CD14-positive monocyte (primary cell): Measurements from ENCODE around the gene TMED10. TPM values are rescaled to one million over a fixed set of nuclear protein-coding genes. Genes with fewer than 3 reads are reported as not detected.
A peak's percentile ranks its signal among the peaks of the same experiment; 100 is the strongest.

Experiments
- DNase-seq, 3 donors: peaks; one replicate each; pipeline ENCODE4 v3.0.0-alpha.2; 2011 to 2022
- H2AFZ ChIP-seq: 2 replicates; pipeline ENCODE4 v1.6.0; 2012; ENCODE audit warnings: mild to moderate bottlenecking, low read depth, low read length, inconsistent platforms; ENCODE audit not compliant: insufficient read depth, poor library complexity, severe bottlenecking
- H3K27ac ChIP-seq, 2 donors: 1 replicate in 1 of 2; 2 replicates in 1 of 2; pipeline ENCODE4 v1.5.1; 2012 to 2013; ENCODE audit warnings: low read length in 2 of 2, control low read depth in 1 of 2, inconsistent platforms in 1 of 2, low read depth in 1 of 2, mild to moderate bottlenecking in 1 of 2
- H3K27me3 ChIP-seq, 2 donors: one replicate each; pipeline versions ENCODE4 v1.6.0 to v1.6.1; 2011 to 2013; ENCODE audit warnings: low read length in 2 of 2; ENCODE audit not compliant: control insufficient read depth in 2 of 2, insufficient read depth in 2 of 2
- H3K36me3 ChIP-seq, 2 donors: replicated peaks in 1 of 2; 1 replicate in 1 of 2; 2 replicates in 1 of 2; pipeline versions ENCODE4 v1.5.1 to v1.6.1; 2012 to 2013; ENCODE audit warnings: low read length in 2 of 2, control low read depth in 1 of 2, inconsistent platforms in 1 of 2, mild to moderate bottlenecking in 1 of 2; ENCODE audit not compliant: insufficient read depth in 2 of 2, control insufficient read depth in 1 of 2
- H3K4me1 ChIP-seq, 2 donors: 1 replicate in 1 of 2; 2 replicates in 1 of 2; pipeline versions ENCODE4 v1.5.1 to v1.6.1; 2012 to 2013; ENCODE audit warnings: low read length in 2 of 2, control low read depth in 1 of 2, inconsistent platforms in 1 of 2, mild to moderate bottlenecking in 1 of 2, moderate library complexity in 1 of 2; ENCODE audit not compliant: insufficient read depth in 2 of 2, control insufficient read depth in 1 of 2
- H3K4me2 ChIP-seq: replicated peaks from 2 replicates; pipeline ENCODE3; 2012; ENCODE audit warnings: low read length, moderate library complexity, mild to moderate bottlenecking; ENCODE audit not compliant: poor library complexity, severe bottlenecking; ENCODE audit errors: extremely low read depth
- H3K4me3 ChIP-seq, 3 experiments: fragments of 200-600 bp in 1 of 3; sonication (generic) in 1 of 3; replicated peaks in 1 of 3; 1 replicate in 2 of 3; 2 replicates in 1 of 3; pipeline ENCODE4 v1.5.1; 2011 to 2013; ENCODE audit warnings: low read length in 3 of 3, mild to moderate bottlenecking in 3 of 3, control low read depth in 2 of 3, low read depth in 2 of 3, inconsistent platforms in 1 of 3, moderate library complexity in 1 of 3
- H3K79me2 ChIP-seq: 2 replicates; pipeline ENCODE4 v1.6.0; 2012; ENCODE audit warnings: mild to moderate bottlenecking, control low read depth, inconsistent platforms, low read length, moderate library complexity; ENCODE audit not compliant: insufficient read depth
- H3K9ac ChIP-seq: 2 replicates; pipeline ENCODE4 v1.6.0; 2017; ENCODE audit warnings: low read length, mild to moderate bottlenecking; ENCODE audit not compliant: insufficient read depth, poor library complexity, severe bottlenecking
- H3K9me3 ChIP-seq, 2 donors: replicated peaks in 1 of 2; 1 replicate in 1 of 2; 2 replicates in 1 of 2; pipeline versions ENCODE4 v1.5.1 to v1.6.1; 2012 to 2013; ENCODE audit warnings: low read length in 2 of 2, control low read depth in 1 of 2; ENCODE audit not compliant: control insufficient read depth in 1 of 2, insufficient read depth in 1 of 2
- H4K20me1 ChIP-seq: 2 replicates; pipeline ENCODE4 v1.6.0; 2012; ENCODE audit warnings: mild to moderate bottlenecking, low read length, control low read depth, moderate library complexity; ENCODE audit not compliant: insufficient read depth
- H3K27ac Mint-ChIP-seq, 7 donors: one replicate each; pipeline ENCODE4 v1.8.0; 2020; ENCODE audit warnings: mild to moderate bottlenecking in 7 of 7, mixed read lengths in 7 of 7, moderate library complexity in 6 of 7, inconsistent platforms in 2 of 7
- H3K27me3 Mint-ChIP-seq, 3 donors: one replicate each; pipeline ENCODE4 v1.8.0; 2021 to 2022; ENCODE audit warnings: low read depth in 3 of 3, mild to moderate bottlenecking in 3 of 3, mixed read lengths in 3 of 3, moderate library complexity in 3 of 3, inconsistent platforms in 1 of 3
- H3K36me3 Mint-ChIP-seq, 2 donors: one replicate each; pipeline ENCODE4 v1.8.0; 2020; ENCODE audit warnings: mixed read lengths in 2 of 2, inconsistent platforms in 1 of 2, mild to moderate bottlenecking in 1 of 2
- H3K4me1 Mint-ChIP-seq: one replicate; pipeline ENCODE4 v1.8.0; 2020; ENCODE audit warnings: mild to moderate bottlenecking, mixed read lengths
- H3K4me3 Mint-ChIP-seq, 2 donors: one replicate each; pipeline ENCODE4 v1.8.0; 2020; ENCODE audit warnings: mild to moderate bottlenecking in 2 of 2, mixed read lengths in 2 of 2, moderate library complexity in 1 of 2
- H3K9me3 Mint-ChIP-seq, 7 donors: one replicate each; pipeline ENCODE4 v1.8.0; 2020 to 2022; ENCODE audit warnings: mixed read lengths in 7 of 7, mild to moderate bottlenecking in 6 of 7, moderate library complexity in 6 of 7, inconsistent platforms in 2 of 7
- whole genome bisulfite sequencing: methylation state at CpG from one replicate; pipeline ENCODE4 v1.1.5; 2013; ENCODE audit warnings: missing lambda C conversion rate; ENCODE audit not compliant: insufficient coverage; 5-methylcytosine and 5-hydroxymethylcytosine counted together
- intact Hi-C, 2 donors: fragments of 100-400 bp; cut with micrococcal nuclease; formaldehyde crosslinking; loops; one replicate each; pipeline versions ENCODE4 v1.15.0 to v1.15.1; 2023
- polyA plus RNA-seq, 3 donors: library from polyadenylated mRNA; depleted of rRNA in 1 of 3; unstranded in 2 of 3; stranded (reverse) in 1 of 3; fragments of 300-500 nt in 2 of 3; fragments of >200 nt in 1 of 3; fragmentation: Illumina TruSeq in 2 of 3; gene quantifications; 1 replicate in 2 of 3; 2 replicates in 1 of 3; pipeline ENCODE4 v1.2.3, GENCODE V29; 2012 to 2021
- TF ChIP-seq, protein P1 (sequence below): fragments of 200-600 bp; IDR thresholded peaks from one replicate; pipeline ENCODE4 v1.8.0; 2022; ENCODE audit warnings: antibody characterized with exemption, mild to moderate bottlenecking

The TMED10 gene
- polyA plus RNA-seq, 3 donors: 98.5 to 243 (median 233) TPM

DNA sequence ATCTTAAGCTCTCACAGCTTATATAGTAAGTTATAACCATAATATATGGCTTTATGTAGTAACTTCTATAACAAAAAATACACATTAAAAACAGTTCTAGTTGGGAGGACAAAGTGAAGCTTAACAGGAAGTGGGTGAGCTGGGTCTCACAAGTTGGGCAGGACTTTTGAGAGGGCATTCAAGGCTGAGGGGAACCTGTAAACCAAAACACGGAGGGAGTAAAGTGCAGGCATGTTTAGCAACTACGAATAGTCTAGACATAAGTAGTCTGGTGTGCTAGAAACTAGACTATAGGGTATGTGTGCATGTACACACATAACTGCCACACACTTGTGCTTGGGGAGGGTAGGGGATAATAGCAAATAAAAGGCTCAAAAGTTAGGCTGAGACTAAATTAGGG lies 35.4 kb downstream of the TMED10 start:
- H3K36me3 ChIP-seq: no peaks in the 10 kb centered on the region
- H3K79me2 ChIP-seq: peaks cover 88% of the 10 kb centered on the region
- H3K27ac Mint-ChIP-seq: peak overlapping the region; percentile 62 to 92 (median 77)
- TF ChIP-seq, protein P1, sequence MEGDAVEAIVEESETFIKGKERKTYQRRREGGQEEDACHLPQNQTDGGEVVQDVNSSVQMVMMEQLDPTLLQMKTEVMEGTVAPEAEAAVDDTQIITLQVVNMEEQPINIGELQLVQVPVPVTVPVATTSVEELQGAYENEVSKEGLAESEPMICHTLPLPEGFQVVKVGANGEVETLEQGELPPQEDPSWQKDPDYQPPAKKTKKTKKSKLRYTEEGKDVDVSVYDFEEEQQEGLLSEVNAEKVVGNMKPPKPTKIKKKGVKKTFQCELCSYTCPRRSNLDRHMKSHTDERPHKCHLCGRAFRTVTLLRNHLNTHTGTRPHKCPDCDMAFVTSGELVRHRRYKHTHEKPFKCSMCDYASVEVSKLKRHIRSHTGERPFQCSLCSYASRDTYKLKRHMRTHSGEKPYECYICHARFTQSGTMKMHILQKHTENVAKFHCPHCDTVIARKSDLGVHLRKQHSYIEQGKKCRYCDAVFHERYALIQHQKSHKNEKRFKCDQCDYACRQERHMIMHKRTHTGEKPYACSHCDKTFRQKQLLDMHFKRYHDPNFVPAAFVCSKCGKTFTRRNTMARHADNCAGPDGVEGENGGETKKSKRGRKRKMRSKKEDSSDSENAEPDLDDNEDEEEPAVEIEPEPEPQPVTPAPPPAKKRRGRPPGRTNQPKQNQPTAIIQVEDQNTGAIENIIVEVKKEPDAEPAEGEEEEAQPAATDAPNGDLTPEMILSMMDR: no peak
- peaks cover 70% of the 10 kb centered on the region for H3K4me1 Mint-ChIP-seq
- no peaks in the 10 kb centered on the region for H3K9me3 ChIP-seq
- WGBS: no CpG with 5 or more reads among the region's 2 CpGs
- peaks cover 0 to 2% (median 0%) of the 10 kb centered on the region in 7 donors for H3K9me3 Mint-ChIP-seq
- no peak overlapping the region for H3K4me2 ChIP-seq
- intact Hi-C loops: no loop called here
- H2AFZ ChIP-seq: no peak overlapping the region
- no peaks in the 10 kb centered on the region for H3K27me3 ChIP-seq
- DNase-seq: peak in 1 of 3 donors; percentile 7
- H3K27ac ChIP-seq: peak overlapping the region in 1 of 2 donors; percentile 50
- H3K36me3 Mint-ChIP-seq: peaks cover 21 to 40% of the 10 kb centered on the region in 2 donors
- H3K4me3 Mint-ChIP-seq: no peak overlapping the region
- H3K4me3 ChIP-seq: no peak overlapping the region
- H3K4me1 ChIP-seq: peaks cover 64 to 85% of the 10 kb centered on the region in 2 donors
- H3K27me3 Mint-ChIP-seq: peaks cover 0 to 2% (median 0%) of the 10 kb centered on the region in 3 donors
- no peaks in the 10 kb centered on the region for H4K20me1 ChIP-seq
- no peak overlapping the region for H3K9ac ChIP-seq

GRCh38 chr14:75140620-75141019 lies 35.8 kb downstream of the TMED10 start:
- peaks cover 68% of the 10 kb centered on the region for H3K4me1 Mint-ChIP-seq

More at GRCh38 chr14:75140620-75141019, 35.8 kb downstream of the TMED10 start:
- Mint-ChIP-seq H3K27me3 (peaks cover 0 to 2% (median 0%) of the 10 kb centered on the region in 3 donors), H3K27ac (peak overlapping the region in 5 of 7 donors; percentile 56 to 92 (median 87)), H3K9me3 (peaks cover 0 to 2% (median 0%) of the 10 kb centered on the region in 7 donors), H3K36me3 (peaks cover 21 to 43% of the 10 kb centered on the region in 2 donors), H3K4me3 (no peak overlapping the region)
- no CpG with 5 or more reads among the region's 2 CpGs for WGBS
- Histone ChIP-seq H3K27ac (no peak overlapping the region), H3K36me3 (peaks cover 2% of the 10 kb centered on the region in 2 donors), H3K4me2 (no peak overlapping the region), H3K4me1 (peaks cover 60 to 81% of the 10 kb centered on the region in 2 donors), H3K9me3 (no peaks in the 10 kb centered on the region), H2AFZ (no peak overlapping the region), H3K9ac (no peak overlapping the region), H3K4me3 (no peak overlapping the region), H4K20me1 (no peaks in the 10 kb centered on the region), H3K27me3 (no peaks in the 10 kb centered on the region), H3K79me2 (peaks cover 88% of the 10 kb centered on the region)
- DNase-seq: no peak
- intact Hi-C loops: no loop called here
- TF ChIP-seq, protein P1: no peak
